GM19035 (cell line): Measurements from ENCODE around the gene GPR22.

Experiments
- ATAC-seq: cut with Tn5 transposase; IDR thresholded peaks from one replicate; pipeline ENCODE4 v1.9.1; 2021; ENCODE audit not compliant: unreplicated experiment

Gene GPR22

GRCh38 chr7:107469929-107470328, at the start of gene GPR22:
TSS of gene GPR22 (plus strand) at chr7:107470057. CDS start at chr7:107474061, 4,004 bp downstream.
- ATAC-seq = no peak

GRCh38 chr7:107427462-107427861, 42.4 kb upstream of the GPR22 start:
- no peak for ATAC-seq

GRCh38 chr7:107428642-107429041, 41.2 kb upstream of the GPR22 start:
- no peak for ATAC-seq

GRCh38 chr7:107430057-107430456, 39.8 kb upstream of the GPR22 start:
- ATAC-seq = no peak

GRCh38 chr7:107432261-107432660, 37.6 kb upstream of the GPR22 start:
- ATAC-seq = no peak

- ATAC-seq = no peak
These were observed 34.1 kb upstream of the GPR22 start for GRCh38 chr7:107435749-107436148.

- no peak for ATAC-seq
These were observed 30.8 kb upstream of the GPR22 start for GRCh38 chr7:107439025-107439424.

GRCh38 chr7:107441581-107442422, 28.1 kb upstream of the GPR22 start:
- no peak for ATAC-seq

GRCh38 chr7:107442678-107443077, 27.2 kb upstream of the GPR22 start:
- ATAC-seq = no peak

- ATAC-seq = no peak
These were observed 23.3 kb upstream of the GPR22 start for GRCh38 chr7:107446531-107446930.

- ATAC-seq = no peak
These were observed 22.9 kb upstream of the GPR22 start for GRCh38 chr7:107446988-107447387.

GRCh38 chr7:107450970-107451369, 18.9 kb upstream of the GPR22 start:
- no peak for ATAC-seq

- ATAC-seq = no peak
These were observed 16.5 kb upstream of the GPR22 start for GRCh38 chr7:107453388-107453787.

- no peak for ATAC-seq
These were observed 7.8 kb upstream of the GPR22 start for GRCh38 chr7:107461938-107462533.

- no peak for ATAC-seq
These were observed 6.4 kb upstream of the GPR22 start for GRCh38 chr7:107463139-107464078.

GRCh38 chr7:107464666-107465226, 5.1 kb upstream of the GPR22 start:
- no peak for ATAC-seq

GRCh38 chr7:107467972-107468371, 1.9 kb upstream of the GPR22 start:
- ATAC-seq = no peak

- ATAC-seq = no peak
These were observed 1.0 kb upstream of the GPR22 start for GRCh38 chr7:107468824-107469223.

GRCh38 chr7:107471292-107472070, 1.6 kb downstream of the GPR22 start:
- no peak for ATAC-seq

GRCh38 chr7:107472116-107472515, 2.3 kb downstream of the GPR22 start:
- no peak for ATAC-seq
